GM21390 (cell line): Measurements from ENCODE around the gene SMIM31.

Experiments
- ATAC-seq: cut with Tn5 transposase; IDR thresholded peaks from one replicate; pipeline ENCODE4 v1.9.1; 2021; ENCODE audit not compliant: unreplicated experiment

SMIM31 gene

DNA sequence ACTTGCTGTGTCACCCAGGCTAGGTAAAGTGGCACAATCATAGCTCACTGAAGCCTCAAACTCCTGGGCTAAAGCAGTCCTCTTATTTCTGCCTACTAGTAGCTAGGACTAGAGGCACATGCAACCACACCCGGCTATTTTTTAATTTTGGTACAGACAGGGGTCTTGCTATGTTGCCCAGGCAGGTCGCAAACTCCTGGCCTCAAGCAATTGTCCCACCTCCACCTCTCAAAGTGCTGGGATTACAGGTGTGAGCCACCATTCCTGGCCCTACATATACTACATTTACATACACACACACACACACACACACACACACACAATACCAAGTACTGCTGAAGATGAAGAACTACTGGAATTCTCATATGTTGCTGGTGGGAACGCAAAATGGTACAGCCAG is 26.9 kb downstream of the SMIM31 start:
- ATAC-seq, result no peak

- no peak for ATAC-seq
Measured at GRCh38 chr4:164783976-164784375, 30.0 kb downstream of the SMIM31 start.

- ATAC-seq, result no peak
Measured at GRCh38 chr4:164789047-164789446, 35.1 kb downstream of the SMIM31 start.

- no peak for ATAC-seq
Measured at GRCh38 chr4:164790249-164790648, 36.3 kb downstream of the SMIM31 start.

DNA sequence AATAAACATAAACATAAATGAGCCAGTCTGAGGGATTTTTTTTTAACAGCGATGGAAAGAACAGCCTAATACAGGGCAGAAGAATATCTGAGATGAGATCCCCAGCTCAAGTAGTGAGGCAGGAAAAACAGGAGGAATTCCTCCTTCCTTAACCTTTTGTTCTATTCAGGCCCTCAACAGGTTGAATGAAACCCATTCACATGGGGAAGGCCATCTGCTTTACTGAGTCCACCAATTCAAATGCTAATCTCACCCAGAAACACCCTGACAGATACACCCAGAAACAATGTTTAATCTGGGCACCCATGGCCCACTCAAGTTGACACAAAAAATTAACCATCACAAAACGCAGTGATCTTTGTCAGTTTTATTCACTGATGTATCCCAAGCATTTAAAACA is 45.5 kb downstream of the SMIM31 start:
- ATAC-seq, result no peak

DNA sequence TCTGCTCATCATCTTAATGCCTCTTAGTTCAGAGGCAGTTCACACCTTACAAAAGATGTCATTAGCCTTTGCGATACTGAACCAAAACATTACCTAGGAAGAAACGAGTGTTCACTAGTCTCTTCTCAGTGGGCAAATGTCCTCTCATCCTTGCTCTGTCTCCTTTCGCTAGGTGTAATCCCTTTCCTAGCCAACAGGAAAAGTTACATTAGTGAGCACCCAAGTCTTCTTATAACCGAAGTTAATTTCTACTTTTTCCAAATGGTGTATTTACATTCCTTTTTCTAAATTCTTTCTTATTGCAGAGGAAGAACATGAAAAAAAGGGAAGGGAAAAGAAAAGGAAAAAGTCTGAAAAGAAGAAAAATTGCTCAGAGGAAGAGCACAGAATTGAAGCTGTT is 46.9 kb downstream of the SMIM31 start:
- ATAC-seq, result no peak

DNA sequence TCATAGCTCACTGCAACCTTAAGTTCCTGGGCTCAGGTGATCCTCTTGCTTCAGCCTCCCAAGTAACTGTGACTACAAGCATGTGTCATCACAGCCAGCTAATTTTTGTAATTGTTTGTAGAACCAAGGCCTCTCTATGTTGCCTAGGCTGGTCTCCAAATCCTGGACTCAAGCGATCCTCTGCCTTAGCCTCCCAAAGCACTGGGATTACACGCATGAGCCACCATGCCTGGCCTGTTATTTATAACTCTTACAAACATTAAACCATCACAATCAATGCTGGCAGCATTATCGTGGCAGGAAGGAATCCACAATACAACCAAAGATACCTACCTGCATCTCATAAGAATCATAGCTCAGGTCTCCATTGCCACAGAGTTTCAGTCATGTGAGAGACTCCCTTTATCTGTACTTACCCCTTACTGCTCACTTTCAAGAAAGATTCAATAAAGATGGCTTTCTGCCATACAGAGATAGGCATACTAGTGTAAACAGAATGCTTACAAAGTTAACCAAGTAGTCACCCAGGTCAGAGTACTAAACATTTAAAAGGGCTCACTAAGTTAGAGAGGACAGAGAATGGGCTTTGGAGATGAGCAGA is 48.5 kb downstream of the SMIM31 start:
- no peak for ATAC-seq

DNA sequence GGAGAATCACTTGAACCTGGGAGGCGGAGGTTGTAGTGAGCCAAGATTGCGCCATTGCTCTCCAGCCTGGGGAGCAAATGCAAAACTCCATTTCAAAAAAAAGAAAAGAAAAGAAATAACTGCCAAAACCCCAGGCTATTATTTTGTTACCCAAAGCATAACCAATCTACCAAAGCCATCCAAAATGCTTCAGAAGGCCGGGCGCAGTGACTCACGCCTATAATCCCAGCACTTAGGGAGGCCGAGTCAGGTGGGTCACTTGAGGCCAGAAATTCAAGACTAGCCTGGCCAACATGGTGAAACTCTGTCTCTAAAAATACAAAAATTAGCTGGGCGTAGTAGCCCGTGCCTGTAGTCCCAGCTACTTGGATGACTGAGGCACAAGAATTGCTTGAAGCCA is 49.8 kb downstream of the SMIM31 start:
- no peak for ATAC-seq

DNA sequence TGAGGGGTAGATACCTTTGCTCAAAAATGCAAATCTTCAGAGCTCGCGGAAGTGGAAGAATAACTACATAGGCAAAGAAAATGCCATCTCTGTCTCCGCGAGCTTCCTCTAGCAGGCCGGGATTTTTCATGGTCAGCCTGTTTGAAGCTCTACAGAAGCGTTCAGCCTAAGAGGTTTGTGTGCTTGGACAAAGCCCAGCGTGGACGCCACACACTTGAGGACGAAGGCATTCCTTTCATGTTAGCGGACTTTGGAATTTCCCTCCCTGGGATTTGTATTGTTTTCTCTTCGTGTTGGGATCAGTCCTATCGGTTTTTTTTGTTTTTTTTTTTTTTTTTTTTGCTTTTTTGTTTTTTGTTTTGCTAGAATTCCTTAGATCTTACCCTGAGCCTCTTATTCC is 53.7 kb downstream of the SMIM31 start:
- no peak for ATAC-seq

DNA sequence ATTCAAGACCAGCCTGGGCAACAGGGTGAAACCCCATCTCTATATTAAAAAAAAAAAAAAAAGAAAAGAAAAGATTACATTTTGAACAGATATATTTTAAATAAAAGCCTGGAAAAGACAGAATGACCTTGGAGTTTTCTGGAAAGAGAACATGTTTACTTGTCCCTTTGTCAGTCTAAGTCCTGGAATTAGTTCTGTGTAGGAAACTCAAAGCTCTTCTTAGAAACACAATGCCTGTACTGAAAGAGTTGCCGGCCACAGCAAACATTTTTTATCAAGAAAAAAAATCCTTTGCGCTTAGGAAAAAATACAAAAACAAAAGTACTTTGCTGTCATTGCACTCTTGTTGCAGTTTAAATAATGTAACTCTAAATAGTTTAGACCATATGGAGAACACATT is 59.6 kb downstream of the SMIM31 start:
- ATAC-seq, result no peak

DNA sequence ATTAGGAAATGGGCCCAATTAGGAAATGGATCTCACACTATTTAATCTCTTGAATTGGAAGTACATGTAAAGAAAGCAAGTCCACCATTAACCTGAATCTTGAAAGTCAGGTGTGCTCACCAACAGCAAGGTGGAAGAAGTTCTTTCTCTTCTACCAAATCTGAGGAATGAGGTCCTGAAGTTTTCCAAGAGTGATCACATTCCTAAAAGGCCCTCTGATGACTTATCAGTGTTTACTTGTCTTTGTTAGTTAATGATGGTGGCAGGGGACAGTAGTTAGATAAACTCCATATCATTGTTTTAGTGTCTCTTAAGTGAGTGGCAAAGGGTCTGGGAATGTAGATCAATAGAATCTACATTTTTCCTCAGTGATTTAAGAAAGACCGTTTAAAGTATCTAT is 61.8 kb downstream of the SMIM31 start:
- no peak for ATAC-seq

GRCh38 chr4:164819366-164819765 is 65.4 kb downstream of the SMIM31 start:
- ATAC-seq, result no peak

GRCh38 chr4:164821711-164822110 is 67.8 kb downstream of the SMIM31 start:
- no peak for ATAC-seq

- no peak for ATAC-seq
Measured at GRCh38 chr4:164824581-164824980, 70.7 kb downstream of the SMIM31 start.

DNA sequence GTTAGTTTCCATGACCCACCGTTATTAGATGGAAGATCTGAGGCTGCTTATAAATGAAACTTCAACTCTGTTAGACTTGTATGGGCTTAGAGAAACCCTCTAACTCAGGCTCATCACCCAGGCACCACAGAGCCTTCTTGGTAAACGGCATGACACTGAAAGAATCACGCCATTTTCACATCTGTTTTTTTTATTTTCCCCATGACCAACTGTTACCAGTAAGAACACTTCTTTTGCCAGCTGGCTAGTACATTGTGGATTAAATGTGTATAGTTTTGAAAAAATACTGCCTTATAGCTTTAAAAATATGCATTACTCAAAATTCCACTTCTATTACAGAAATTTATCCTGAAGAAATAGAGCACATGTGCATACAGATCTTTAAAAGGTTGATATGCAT is 75.0 kb downstream of the SMIM31 start:
- ATAC-seq, result no peak

- no peak for ATAC-seq
Measured at GRCh38 chr4:164846566-164846965, 92.6 kb downstream of the SMIM31 start.

GRCh38 chr4:164847016-164847415 is 93.1 kb downstream of the SMIM31 start:
- ATAC-seq, result no peak

GRCh38 chr4:164847967-164848649 is 94.2 kb downstream of the SMIM31 start:
- ATAC-seq, result peak; percentile 74
